GM23338 (cell line): ENCODE data around the gene HPGD.

Source experiments
- CREB1 ChIP-seq: fragments of 250-450 bp; sonication (Bioruptor Pico); IDR thresholded peaks from 2 replicates; pipeline ENCODE4 v1.5.0; 2020; ENCODE audit warnings: low read depth, mild to moderate bottlenecking, moderate library complexity
- CTCF ChIP-seq, 2 experiments: fragments of 200-600 bp in 1 of 2; sonication (generic) in 1 of 2; conservative IDR thresholded peaks; 2 replicates each; pipeline versions ENCODE4 v1.5.1 to v1.6.1; 2016 to 2017; ENCODE audit warnings: antibody characterized with exemption in 2 of 2, low read depth in 2 of 2, mild to moderate bottlenecking in 2 of 2, moderate library complexity in 1 of 2
- ETS1 ChIP-seq: IDR thresholded peaks from 2 replicates; pipeline ENCODE4 v1.6.1; 2016; ENCODE audit warnings: antibody characterized with exemption
- EZH2 ChIP-seq: fragments of 200-600 bp; sonication (generic); IDR thresholded peaks from one replicate; pipeline ENCODE4 v1.8.0; 2017; ENCODE audit warnings: antibody characterized with exemption, mild to moderate bottlenecking, low read depth; ENCODE audit not compliant: unreplicated experiment
- EZH2phosphoT487 ChIP-seq: fragments of 200-600 bp; sonication (generic); IDR thresholded peaks from one replicate; pipeline ENCODE4 v1.8.1; 2018; ENCODE audit warnings: antibody characterized with exemption; ENCODE audit not compliant: unreplicated experiment
- JUNB ChIP-seq: IDR thresholded peaks from one replicate; pipeline ENCODE4 v1.6.1; 2016; ENCODE audit warnings: antibody characterized with exemption; ENCODE audit not compliant: unreplicated experiment
- POLR2AphosphoS5 ChIP-seq: IDR thresholded peaks from 2 replicates; pipeline ENCODE4 v1.6.1; 2016; ENCODE audit warnings: antibody characterized with exemption, low read depth
- STAT1 ChIP-seq: IDR thresholded peaks from one replicate; pipeline ENCODE4 v1.6.1; 2016; ENCODE audit warnings: antibody characterized with exemption; ENCODE audit not compliant: unreplicated experiment
- ZNF114 ChIP-seq: fragments of 250-450 bp; sonication (Bioruptor Pico); IDR thresholded peaks from 2 replicates; pipeline ENCODE4 v1.5.0; 2020; ENCODE audit warnings: mild to moderate bottlenecking, moderate library complexity
- ZNF331 ChIP-seq: fragments of 250-450 bp; sonication (Bioruptor Pico); IDR thresholded peaks from 2 replicates; pipeline ENCODE4 v1.5.0; 2020; ENCODE audit warnings: low read depth, mild to moderate bottlenecking, moderate library complexity
- TF ChIP-seq, protein P1 (sequence below): IDR thresholded peaks from one replicate; pipeline ENCODE4 v1.6.1; 2018; ENCODE audit warnings: antibody characterized with exemption; ENCODE audit not compliant: unreplicated experiment

GRCh38 chr4:174454815-174455473, 67.3 kb downstream of the HPGD start:
- TF ChIP-seq POLR2AphosphoS5 = no peak
- no peak for TF ChIP-seq CTCF (conservative IDR thresholded peaks at IDR 0.05; ENCODE audit: low read depth in 2 of 2)
- TF ChIP-seq ETS1 = no peak
- TF ChIP-seq, protein P1, sequence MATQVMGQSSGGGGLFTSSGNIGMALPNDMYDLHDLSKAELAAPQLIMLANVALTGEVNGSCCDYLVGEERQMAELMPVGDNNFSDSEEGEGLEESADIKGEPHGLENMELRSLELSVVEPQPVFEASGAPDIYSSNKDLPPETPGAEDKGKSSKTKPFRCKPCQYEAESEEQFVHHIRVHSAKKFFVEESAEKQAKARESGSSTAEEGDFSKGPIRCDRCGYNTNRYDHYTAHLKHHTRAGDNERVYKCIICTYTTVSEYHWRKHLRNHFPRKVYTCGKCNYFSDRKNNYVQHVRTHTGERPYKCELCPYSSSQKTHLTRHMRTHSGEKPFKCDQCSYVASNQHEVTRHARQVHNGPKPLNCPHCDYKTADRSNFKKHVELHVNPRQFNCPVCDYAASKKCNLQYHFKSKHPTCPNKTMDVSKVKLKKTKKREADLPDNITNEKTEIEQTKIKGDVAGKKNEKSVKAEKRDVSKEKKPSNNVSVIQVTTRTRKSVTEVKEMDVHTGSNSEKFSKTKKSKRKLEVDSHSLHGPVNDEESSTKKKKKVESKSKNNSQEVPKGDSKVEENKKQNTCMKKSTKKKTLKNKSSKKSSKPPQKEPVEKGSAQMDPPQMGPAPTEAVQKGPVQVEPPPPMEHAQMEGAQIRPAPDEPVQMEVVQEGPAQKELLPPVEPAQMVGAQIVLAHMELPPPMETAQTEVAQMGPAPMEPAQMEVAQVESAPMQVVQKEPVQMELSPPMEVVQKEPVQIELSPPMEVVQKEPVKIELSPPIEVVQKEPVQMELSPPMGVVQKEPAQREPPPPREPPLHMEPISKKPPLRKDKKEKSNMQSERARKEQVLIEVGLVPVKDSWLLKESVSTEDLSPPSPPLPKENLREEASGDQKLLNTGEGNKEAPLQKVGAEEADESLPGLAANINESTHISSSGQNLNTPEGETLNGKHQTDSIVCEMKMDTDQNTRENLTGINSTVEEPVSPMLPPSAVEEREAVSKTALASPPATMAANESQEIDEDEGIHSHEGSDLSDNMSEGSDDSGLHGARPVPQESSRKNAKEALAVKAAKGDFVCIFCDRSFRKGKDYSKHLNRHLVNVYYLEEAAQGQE = no peak
- no peak for TF ChIP-seq ZNF331
- no peak for TF ChIP-seq EZH2
- TF ChIP-seq EZH2phosphoT487 = no peak
- no peak for TF ChIP-seq JUNB
- no peak for TF ChIP-seq STAT1
- no peak for TF ChIP-seq CREB1
- TF ChIP-seq ZNF114 (CRISPR knock-in tag) = no peak
